ENCODE measurements around the gene FCN1.

FCN1 gene

DNA sequence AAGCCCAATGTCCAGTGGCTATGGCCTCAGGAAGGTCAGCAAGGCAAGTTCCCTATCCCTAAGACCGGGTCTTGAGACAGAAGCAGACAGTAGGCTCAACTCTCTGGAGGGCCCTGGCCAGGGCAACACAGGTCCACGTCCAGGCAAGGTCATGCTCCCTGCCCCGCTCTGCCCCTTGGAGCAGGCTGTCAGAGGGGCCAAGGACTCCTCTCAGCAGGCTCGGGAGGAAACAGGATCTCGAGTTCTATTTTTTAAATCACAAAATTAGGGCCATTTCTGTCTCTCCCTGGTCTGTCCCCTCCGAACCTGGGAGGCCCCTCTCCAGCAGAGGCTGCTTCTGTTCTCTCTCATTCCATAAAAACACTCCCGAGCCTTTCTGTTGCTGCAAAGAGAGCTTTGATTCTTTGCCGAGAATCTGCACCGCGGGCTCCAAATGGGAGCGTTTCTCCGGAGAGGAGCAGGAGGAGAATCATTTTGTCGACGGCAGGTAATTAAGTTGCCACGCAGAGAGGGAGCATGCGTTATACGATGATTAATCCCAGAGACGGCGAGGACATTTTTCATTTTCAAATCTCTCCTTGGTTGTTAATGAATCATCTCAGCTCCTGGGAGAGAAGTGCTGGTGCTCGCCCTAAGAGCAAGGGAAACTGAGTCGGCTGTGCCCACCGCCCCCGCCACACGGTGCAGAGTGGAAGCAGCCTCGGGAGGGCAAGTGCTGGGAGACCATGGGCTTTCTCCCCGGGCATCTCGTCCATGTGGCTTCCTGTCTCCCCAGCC lies 24.5 kb upstream of the FCN1 start:
- TF ChIP-seq POLR2AphosphoS5 (IDR thresholded peaks at IDR 0.05; ENCODE audit: low read depth, low read length): no peak
- TF ChIP-seq SIN3A (IDR thresholded peaks at IDR 0.05; ENCODE audit: borderline replicate concordance, insufficient read depth, low read length): no peak
- TF ChIP-seq TAF1 (IDR thresholded peaks at IDR 0.05; ENCODE audit: borderline replicate concordance, insufficient read depth, low read length): no peak

DNA sequence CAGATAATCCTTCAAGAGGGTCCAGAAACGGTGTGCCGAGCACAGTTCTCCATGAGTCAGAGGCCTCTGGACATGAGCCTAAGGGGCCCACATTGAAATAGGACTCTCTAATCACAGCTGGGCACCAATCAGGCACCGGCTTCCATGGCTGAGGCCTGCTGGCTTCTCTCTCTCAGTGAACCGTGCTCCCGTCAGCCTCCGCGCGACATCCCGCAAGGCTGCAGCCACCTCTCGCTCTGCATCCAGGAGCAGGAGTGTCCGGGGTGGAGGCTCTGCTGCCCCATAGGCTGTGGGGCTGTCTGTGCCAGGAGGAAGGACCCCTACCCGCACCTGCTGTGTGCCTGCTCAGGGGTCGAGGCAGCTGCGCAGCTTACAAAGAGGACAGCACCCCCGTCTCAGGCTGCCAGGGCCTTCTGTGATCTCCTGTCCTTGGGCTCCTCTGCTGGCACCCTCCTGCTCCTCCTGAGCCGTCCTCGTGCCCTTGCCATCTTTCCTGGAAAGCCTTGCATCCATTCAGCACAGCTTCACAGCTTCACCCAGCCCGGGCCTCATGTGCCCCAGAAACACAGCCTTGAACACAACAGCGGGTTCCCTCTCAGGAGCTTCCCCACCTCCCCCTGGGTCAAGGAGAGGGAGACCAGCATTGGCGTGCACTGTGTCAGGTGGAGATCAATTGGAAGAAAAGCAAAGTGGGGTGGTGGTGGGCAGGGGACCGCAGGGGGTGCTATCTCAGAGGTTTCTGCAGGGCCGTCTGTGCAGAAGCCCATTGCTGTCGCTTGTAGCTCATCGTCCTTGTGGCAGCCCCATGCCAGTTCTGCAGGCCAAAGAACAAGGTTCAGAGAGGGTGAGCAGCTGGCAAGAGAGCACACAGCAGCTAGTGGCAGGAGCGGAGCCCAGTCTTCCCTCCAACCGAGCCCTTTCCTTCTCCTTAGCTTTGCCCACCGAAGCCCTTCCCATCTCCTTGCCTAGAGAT lies 22.8 kb upstream of the FCN1 start:
- TF ChIP-seq FOXP2 (optimal IDR thresholded peaks at IDR 0.05; ENCODE audit: borderline replicate concordance, extremely low read depth, extremely low read length, insufficient read depth) (no peak), SIN3A (IDR thresholded peaks at IDR 0.05; ENCODE audit: borderline replicate concordance, insufficient read depth, low read length) (no peak), TAF1 (IDR thresholded peaks at IDR 0.05; ENCODE audit: borderline replicate concordance, insufficient read depth, low read length) (no peak), POLR2AphosphoS5 (IDR thresholded peaks at IDR 0.05; ENCODE audit: low read depth, low read length) (no peak)
- TF ChIP-seq, protein P1, sequence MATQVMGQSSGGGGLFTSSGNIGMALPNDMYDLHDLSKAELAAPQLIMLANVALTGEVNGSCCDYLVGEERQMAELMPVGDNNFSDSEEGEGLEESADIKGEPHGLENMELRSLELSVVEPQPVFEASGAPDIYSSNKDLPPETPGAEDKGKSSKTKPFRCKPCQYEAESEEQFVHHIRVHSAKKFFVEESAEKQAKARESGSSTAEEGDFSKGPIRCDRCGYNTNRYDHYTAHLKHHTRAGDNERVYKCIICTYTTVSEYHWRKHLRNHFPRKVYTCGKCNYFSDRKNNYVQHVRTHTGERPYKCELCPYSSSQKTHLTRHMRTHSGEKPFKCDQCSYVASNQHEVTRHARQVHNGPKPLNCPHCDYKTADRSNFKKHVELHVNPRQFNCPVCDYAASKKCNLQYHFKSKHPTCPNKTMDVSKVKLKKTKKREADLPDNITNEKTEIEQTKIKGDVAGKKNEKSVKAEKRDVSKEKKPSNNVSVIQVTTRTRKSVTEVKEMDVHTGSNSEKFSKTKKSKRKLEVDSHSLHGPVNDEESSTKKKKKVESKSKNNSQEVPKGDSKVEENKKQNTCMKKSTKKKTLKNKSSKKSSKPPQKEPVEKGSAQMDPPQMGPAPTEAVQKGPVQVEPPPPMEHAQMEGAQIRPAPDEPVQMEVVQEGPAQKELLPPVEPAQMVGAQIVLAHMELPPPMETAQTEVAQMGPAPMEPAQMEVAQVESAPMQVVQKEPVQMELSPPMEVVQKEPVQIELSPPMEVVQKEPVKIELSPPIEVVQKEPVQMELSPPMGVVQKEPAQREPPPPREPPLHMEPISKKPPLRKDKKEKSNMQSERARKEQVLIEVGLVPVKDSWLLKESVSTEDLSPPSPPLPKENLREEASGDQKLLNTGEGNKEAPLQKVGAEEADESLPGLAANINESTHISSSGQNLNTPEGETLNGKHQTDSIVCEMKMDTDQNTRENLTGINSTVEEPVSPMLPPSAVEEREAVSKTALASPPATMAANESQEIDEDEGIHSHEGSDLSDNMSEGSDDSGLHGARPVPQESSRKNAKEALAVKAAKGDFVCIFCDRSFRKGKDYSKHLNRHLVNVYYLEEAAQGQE (IDR thresholded peaks at IDR 0.05; ENCODE audit: insufficient read depth in 1 of 2, low read depth in 2 of 2, low read length in 2 of 2): no peak

DNA sequence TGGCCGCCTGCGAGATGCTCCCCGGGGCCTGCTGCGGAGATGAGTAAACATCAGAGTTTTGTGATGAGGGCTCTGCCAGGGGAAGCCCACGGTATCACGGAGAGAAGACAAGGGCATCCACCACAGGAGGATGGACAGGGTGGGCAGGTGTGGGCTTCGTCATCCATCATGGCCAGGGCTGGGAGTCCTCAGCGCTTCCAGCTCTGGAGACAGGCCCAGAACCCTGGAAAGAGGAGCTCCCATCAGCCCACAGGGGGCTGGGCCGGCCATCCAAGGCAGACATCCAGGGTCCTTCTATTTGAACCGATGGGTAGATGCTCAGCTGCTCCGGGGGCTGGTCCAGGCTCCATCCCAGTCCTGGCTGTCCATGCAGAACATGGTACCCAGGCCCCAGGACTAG lies 22.1 kb upstream of the FCN1 start:
- TF ChIP-seq FOXP2 (optimal IDR thresholded peaks at IDR 0.05; ENCODE audit: borderline replicate concordance, extremely low read depth, extremely low read length, insufficient read depth) (no peak), TAF1 (IDR thresholded peaks at IDR 0.05; ENCODE audit: borderline replicate concordance, insufficient read depth, low read length) (no peak), POLR2AphosphoS5 (IDR thresholded peaks at IDR 0.05; ENCODE audit: low read depth, low read length) (no peak), SIN3A (IDR thresholded peaks at IDR 0.05; ENCODE audit: borderline replicate concordance, insufficient read depth, low read length) (no peak)
- TF ChIP-seq, protein P1 (IDR thresholded peaks at IDR 0.05; ENCODE audit: insufficient read depth in 1 of 2, low read depth in 2 of 2, low read length in 2 of 2): no peak

DNA sequence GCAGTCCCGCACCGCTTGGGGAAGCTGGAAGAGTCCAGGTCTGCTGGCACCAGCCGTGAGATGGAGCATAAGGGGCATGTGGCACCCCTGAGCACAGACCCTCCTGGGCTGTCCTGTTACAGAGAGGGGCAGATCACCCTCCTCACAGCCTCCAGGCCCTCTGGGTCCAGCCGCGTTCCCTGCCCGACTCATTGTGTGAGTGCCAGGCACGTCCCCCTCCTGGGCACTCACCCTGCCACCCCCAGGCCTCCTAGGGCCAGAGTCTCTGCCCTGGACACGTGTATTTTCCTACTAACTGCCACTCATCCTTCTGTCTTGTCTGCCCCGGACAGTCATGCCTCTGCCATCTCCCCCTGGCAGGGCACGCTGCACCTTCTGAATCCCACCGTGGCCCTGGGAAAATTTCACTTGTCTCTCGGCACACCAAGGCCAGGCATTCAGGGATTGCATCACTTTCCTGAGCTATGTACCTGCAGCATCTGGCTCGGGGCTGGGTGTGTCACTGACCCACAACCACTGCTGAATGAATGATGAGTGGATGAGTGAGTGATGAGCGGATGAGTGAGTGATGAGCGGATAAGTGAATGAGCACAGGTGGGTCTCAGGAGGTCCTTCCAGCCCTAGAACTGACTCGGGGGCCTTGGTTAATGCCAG lies 21.5 kb upstream of the FCN1 start:
- TF ChIP-seq FOXP2 (optimal IDR thresholded peaks at IDR 0.05; ENCODE audit: borderline replicate concordance, extremely low read depth, extremely low read length, insufficient read depth) (no peak), TAF1 (IDR thresholded peaks at IDR 0.05; ENCODE audit: borderline replicate concordance, insufficient read depth, low read length) (no peak), SIN3A (IDR thresholded peaks at IDR 0.05; ENCODE audit: borderline replicate concordance, insufficient read depth, low read length) (no peak), POLR2AphosphoS5 (IDR thresholded peaks at IDR 0.05; ENCODE audit: low read depth, low read length) (no peak)
- TF ChIP-seq, protein P1 (IDR thresholded peaks at IDR 0.05; ENCODE audit: insufficient read depth in 1 of 2, low read depth in 2 of 2, low read length in 2 of 2): no peak

Data from PFSK-1 (cell line).